ENCODE results near the gene CRMP1.

DNA sequence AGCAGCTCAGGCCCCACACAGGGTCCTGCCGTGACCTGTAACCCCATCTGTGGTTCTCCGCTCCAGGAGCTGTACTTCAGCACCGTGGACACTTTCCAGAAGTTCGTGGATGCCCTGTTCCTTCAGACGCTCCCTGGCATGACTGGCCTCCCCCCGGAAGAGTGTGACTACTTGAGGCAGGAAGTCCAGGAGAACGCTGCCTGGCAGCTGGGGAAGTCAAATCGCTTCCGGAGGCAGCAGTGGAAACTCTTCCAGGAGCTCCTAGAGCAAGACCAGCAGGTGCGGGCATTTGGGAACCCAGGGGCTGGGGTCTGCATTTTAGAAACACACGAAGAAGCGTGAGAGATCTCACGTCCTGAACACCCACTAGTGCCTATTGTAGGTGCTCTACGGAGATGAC, 109.4 kb downstream of the CRMP1 start:
- TF ChIP-seq POLR2AphosphoS5 (IDR thresholded peaks at IDR 0.05; ENCODE audit: low read depth, low read length) (no peak), TAF1 (IDR thresholded peaks at IDR 0.05; ENCODE audit: borderline replicate concordance, insufficient read depth, low read length) (no peak), SIN3A (IDR thresholded peaks at IDR 0.05; ENCODE audit: borderline replicate concordance, insufficient read depth, low read length) (no peak), FOXP2 (optimal IDR thresholded peaks at IDR 0.05; ENCODE audit: borderline replicate concordance, extremely low read depth, extremely low read length, insufficient read depth) (no peak)
